Measurements from ENCODE around the gene OLIG2.

The OLIG2 gene

DNA sequence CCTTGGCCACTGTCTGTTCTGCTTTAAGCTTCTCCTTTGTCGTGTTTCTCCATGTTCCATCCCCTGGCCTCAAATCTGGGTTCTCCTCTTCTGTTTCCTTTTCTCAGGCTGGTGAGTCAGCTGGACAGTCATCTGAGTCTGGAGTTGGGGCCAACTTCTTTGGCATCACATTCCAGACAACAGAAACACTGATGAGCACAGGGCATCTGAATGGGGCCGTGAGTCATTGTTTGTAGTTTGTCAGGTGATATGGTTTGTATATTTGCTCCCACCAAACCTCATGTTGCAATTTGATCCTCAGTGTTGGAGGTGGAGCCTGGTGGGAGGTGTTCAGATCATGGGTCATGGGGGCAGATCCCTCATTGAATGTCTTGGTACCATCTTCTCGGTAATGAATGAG, 14.3 kb upstream of the OLIG2 start:
- no peak for DNase-seq (ENCODE audit: extremely low read depth, low read depth)
- TF ChIP-seq, protein P1, sequence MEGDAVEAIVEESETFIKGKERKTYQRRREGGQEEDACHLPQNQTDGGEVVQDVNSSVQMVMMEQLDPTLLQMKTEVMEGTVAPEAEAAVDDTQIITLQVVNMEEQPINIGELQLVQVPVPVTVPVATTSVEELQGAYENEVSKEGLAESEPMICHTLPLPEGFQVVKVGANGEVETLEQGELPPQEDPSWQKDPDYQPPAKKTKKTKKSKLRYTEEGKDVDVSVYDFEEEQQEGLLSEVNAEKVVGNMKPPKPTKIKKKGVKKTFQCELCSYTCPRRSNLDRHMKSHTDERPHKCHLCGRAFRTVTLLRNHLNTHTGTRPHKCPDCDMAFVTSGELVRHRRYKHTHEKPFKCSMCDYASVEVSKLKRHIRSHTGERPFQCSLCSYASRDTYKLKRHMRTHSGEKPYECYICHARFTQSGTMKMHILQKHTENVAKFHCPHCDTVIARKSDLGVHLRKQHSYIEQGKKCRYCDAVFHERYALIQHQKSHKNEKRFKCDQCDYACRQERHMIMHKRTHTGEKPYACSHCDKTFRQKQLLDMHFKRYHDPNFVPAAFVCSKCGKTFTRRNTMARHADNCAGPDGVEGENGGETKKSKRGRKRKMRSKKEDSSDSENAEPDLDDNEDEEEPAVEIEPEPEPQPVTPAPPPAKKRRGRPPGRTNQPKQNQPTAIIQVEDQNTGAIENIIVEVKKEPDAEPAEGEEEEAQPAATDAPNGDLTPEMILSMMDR (IDR thresholded peaks at IDR 0.05; ENCODE audit: low read depth, low read length) = no peak

DNA sequence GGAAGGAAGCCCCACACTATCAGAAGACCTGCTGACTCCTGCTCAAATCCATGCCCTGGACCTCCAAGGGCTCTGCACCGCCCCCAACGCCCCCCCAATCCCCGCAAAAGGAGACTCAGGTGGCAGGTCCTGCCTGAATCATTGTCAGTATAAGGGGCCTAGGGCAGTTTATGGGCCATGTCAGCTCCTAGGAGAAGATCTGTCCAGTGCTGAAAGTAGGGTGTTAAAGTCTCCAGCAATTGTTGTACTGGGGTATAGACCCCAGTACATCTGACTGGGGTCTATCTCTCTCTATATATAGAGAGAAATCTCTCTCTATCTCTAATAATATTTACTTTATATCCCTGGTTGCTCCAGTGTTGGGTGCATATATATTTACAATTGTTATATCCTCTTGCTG, 12.1 kb upstream of the OLIG2 start:
- no peak for DNase-seq (ENCODE audit: extremely low read depth, low read depth)
- TF ChIP-seq, protein P1 (IDR thresholded peaks at IDR 0.05; ENCODE audit: low read depth, low read length) = no peak

DNA sequence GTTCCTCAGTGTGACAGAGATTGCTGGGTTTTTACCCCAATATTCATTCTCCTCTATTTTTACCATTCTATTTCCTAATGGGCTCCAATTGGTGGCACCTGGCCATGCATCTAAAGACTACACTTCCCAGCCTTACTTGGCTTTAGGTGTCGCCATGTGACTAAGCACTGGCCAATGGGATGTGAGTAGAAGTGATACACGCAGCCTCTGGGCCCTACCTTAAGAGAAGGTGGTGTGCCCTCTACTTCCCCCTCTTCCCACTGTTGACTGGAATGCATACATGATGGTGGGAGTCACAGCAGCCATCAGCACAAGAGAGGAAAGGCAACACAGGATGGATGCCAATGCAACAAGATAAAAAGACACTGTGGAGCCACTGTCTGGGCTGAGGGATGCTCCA, 11.4 kb upstream of the OLIG2 start:
- TF ChIP-seq, protein P1 (IDR thresholded peaks at IDR 0.05; ENCODE audit: low read depth, low read length) = no peak
- no peak for DNase-seq (ENCODE audit: extremely low read depth, low read depth)

DNA sequence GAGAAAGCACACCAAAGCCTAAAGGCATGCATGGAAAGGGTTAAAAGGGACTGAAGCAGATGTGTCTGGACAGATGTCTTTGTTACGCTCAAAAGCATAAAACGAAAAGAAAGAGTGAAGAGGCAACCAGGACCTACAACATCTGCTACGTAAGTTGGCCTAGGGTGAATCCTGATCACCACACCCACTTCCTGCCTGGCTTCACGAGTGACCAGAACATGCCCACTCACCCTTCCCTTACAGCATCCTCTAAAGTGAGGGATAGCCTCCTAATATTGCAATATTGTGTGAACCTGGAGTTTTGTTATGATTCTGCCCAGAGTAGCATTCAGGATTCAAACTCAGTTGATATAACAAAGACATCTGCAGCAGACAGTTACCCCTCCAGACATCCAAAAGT, 10.6 kb upstream of the OLIG2 start:
- TF ChIP-seq, protein P1 (IDR thresholded peaks at IDR 0.05; ENCODE audit: low read depth, low read length) = no peak
- no peak for DNase-seq (ENCODE audit: extremely low read depth, low read depth)

- no peak for DNase-seq (ENCODE audit: extremely low read depth, low read depth)
- TF ChIP-seq, protein P1 (IDR thresholded peaks at IDR 0.05; ENCODE audit: low read depth, low read length) = no peak
Observed at GRCh38 chr21:33015756-33016155, 10.0 kb upstream of the OLIG2 start.

DNA sequence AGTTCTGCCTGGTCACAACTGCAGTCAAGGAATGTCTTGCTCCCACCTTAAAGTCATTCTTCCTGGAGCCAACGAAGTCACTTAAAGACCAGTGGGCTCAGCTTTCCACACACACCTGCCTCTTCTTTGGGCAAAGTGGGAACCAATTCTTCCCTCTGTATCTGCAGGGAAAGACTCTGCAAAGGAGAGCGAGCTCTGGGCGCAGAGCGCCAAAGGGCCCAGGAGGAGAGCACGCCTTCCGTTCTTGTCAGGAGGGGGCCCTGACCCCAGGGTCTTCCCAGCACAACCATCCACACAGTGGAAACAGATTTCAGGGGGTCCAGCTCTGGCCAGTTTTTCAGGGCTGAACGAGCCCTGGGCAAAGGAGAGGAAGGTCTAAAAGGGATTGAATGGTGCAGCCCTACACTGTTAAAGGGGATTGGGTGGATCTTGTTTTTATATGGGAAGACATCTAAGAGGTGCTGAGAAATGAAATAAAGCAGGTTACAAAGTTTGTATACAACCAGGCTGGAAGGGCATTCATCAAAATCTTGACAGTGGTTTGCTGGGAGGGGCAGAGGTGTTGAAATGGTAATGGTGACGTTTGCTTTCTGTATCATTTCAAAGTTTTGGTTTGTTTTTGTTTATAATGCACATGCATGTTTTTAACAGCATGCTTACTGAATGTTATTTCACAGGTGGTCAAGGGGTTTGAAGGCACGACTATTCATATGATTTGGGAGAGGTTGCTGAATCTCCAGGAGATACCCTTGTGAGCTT, 6.8 kb upstream of the OLIG2 start:
- TF ChIP-seq, protein P1 (IDR thresholded peaks at IDR 0.05; ENCODE audit: low read depth, low read length) = no peak
- DNase-seq (ENCODE audit: extremely low read depth, low read depth) = no peak

- TF ChIP-seq, protein P1 (IDR thresholded peaks at IDR 0.05; ENCODE audit: low read depth, low read length) = no peak
Observed at GRCh38 chr21:33019516-33019884, 6.2 kb upstream of the OLIG2 start.

More at GRCh38 chr21:33019516-33019884, 6.2 kb upstream of the OLIG2 start:
- DNase-seq (ENCODE audit: extremely low read depth, low read depth) = no peak

Data from AG09319 (cell line).